ENCODE measurements around the gene KCNC1.

Gene KCNC1

GRCh38 chr11:17739945-17740338 lies 5.4 kb downstream of the KCNC1 start:
- FAIRE-seq (no peak), DNase-seq (ENCODE audit: insufficient read length, low spot score) (no peak)
- TF ChIP-seq CTCF (IDR thresholded peaks at IDR 0.05; ENCODE audit: insufficient read depth, missing control alignments), result no peak

GRCh38 chr11:17740649-17741235 lies 6.2 kb downstream of the KCNC1 start:
- FAIRE-seq (no peak), DNase-seq (ENCODE audit: insufficient read length, low spot score) (no peak)
- no peak for TF ChIP-seq CTCF (IDR thresholded peaks at IDR 0.05; ENCODE audit: insufficient read depth, missing control alignments)

DNA sequence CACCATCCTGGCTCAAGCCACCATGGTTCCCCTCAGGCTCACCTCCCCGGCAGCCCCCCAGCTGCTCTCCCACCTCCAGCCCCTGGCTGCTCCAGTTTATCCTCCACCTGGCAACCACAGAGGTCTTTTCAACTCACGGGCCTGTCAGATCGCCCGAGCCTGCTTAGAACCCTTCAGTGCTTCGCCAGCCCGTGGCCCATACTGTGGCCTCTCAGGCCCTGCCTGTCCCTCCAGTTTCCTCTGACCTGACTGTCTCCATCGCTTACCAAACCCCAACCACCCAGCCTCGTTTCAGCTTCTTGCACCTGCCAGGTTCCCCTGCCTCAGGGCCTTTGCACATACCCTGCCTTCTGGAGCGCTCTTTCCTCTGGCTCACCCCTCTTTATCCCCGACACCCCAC lies 6.9 kb downstream of the KCNC1 start:
- TF ChIP-seq CTCF (IDR thresholded peaks at IDR 0.05; ENCODE audit: insufficient read depth, missing control alignments), result no peak
- no peak for DNase-seq (ENCODE audit: insufficient read length, low spot score)
- FAIRE-seq, result no peak

GRCh38 chr11:17742019-17742418 lies 7.4 kb downstream of the KCNC1 start:
- FAIRE-seq (no peak), DNase-seq (ENCODE audit: insufficient read length, low spot score) (no peak)
- no peak for TF ChIP-seq CTCF (IDR thresholded peaks at IDR 0.05; ENCODE audit: insufficient read depth, missing control alignments)

- DNase-seq (ENCODE audit: insufficient read length, low spot score) (no peak), FAIRE-seq (no peak)
- no peak for TF ChIP-seq CTCF (IDR thresholded peaks at IDR 0.05; ENCODE audit: insufficient read depth, missing control alignments)
These were observed 8.6 kb downstream of the KCNC1 start for GRCh38 chr11:17743026-17743807.

GRCh38 chr11:17743808-17744119 lies 9.2 kb downstream of the KCNC1 start:
- FAIRE-seq, result no peak
- TF ChIP-seq CTCF (IDR thresholded peaks at IDR 0.05; ENCODE audit: insufficient read depth, missing control alignments), result no peak
- no peak for DNase-seq (ENCODE audit: insufficient read length, low spot score)
